Dendritic cell treated with granulocyte-macrophage colony-stimulating factor and Interleukin-4, amounts not matched to agents 40 ng/mL and 50 ng/mL, for 4 days (primary cell): ENCODE measurements around the gene PRRT4.

Source experiments
- H3K27ac Mint-ChIP-seq: one replicate; pipeline ENCODE4 v1.8.0; 2022; ENCODE audit warnings: mild to moderate bottlenecking, mixed read lengths
- H3K27me3 Mint-ChIP-seq: one replicate; pipeline ENCODE4 v1.8.0; 2022; ENCODE audit warnings: mild to moderate bottlenecking, mixed read lengths
- H3K36me3 Mint-ChIP-seq: one replicate; pipeline ENCODE4 v1.8.0; 2022; ENCODE audit warnings: low read depth, mixed read lengths
- H3K4me1 Mint-ChIP-seq: one replicate; pipeline ENCODE4 v1.8.0; 2022; ENCODE audit warnings: low read depth, mixed read lengths
- H3K4me3 Mint-ChIP-seq: one replicate; pipeline ENCODE4 v1.8.0; 2022; ENCODE audit warnings: mild to moderate bottlenecking, moderate library complexity, mixed read lengths
- H3K9me3 Mint-ChIP-seq: one replicate; pipeline ENCODE4 v1.8.0; 2022; ENCODE audit warnings: mixed read lengths
- intact Hi-C: fragments of 100-400 bp; cut with micrococcal nuclease; formaldehyde crosslinking; loops from one replicate; pipeline ENCODE4 v1.15.0; 2022

The PRRT4 gene

GRCh38 chr7:128374041-128374440 is 12.6 kb upstream of the PRRT4 start:
- H3K27me3 Mint-ChIP-seq = peaks cover 1% of the 10 kb centered on the region
- H3K36me3 Mint-ChIP-seq = no peaks in the 10 kb centered on the region
- H3K27ac Mint-ChIP-seq = no peak overlapping the region
- H3K9me3 Mint-ChIP-seq = no peaks in the 10 kb centered on the region
- intact Hi-C loops = no loop called here
- H3K4me3 Mint-ChIP-seq = no peak overlapping the region
- H3K4me1 Mint-ChIP-seq = no peaks in the 10 kb centered on the region

GRCh38 chr7:128373606-128374005 is 12.1 kb upstream of the PRRT4 start:
- Mint-ChIP-seq H3K27me3 (peaks cover 1% of the 10 kb centered on the region), H3K27ac (no peak overlapping the region)

GRCh38 chr7:128370491-128370890 is 9.0 kb upstream of the PRRT4 start:
- Mint-ChIP-seq H3K27me3 (peaks cover 6% of the 10 kb centered on the region), H3K9me3 (no peaks in the 10 kb centered on the region), H3K4me1 (peaks cover 14% of the 10 kb centered on the region), H3K27ac (no peak overlapping the region), H3K4me3 (no peak overlapping the region), H3K36me3 (no peaks in the 10 kb centered on the region)
- intact Hi-C loops = no loop called here

More at GRCh38 chr7:128373606-128374005, 12.1 kb upstream of the PRRT4 start:
- intact Hi-C loops = no loop called here
- H3K9me3 Mint-ChIP-seq = no peaks in the 10 kb centered on the region
- H3K4me3 Mint-ChIP-seq = no peak overlapping the region
- H3K36me3 Mint-ChIP-seq = no peaks in the 10 kb centered on the region
- no peaks in the 10 kb centered on the region for H3K4me1 Mint-ChIP-seq

GRCh38 chr7:128366986-128367385 is 5.5 kb upstream of the PRRT4 start:
- no peak overlapping the region for H3K27ac Mint-ChIP-seq
- intact Hi-C loops = no loop called here
- H3K27me3 Mint-ChIP-seq = peaks cover 37% of the 10 kb centered on the region
- H3K4me1 Mint-ChIP-seq = peaks cover 20% of the 10 kb centered on the region
- H3K36me3 Mint-ChIP-seq = no peaks in the 10 kb centered on the region
- H3K4me3 Mint-ChIP-seq = no peak overlapping the region
- H3K9me3 Mint-ChIP-seq = no peaks in the 10 kb centered on the region

- intact Hi-C loops = no loop called here
- Mint-ChIP-seq H3K4me3 (no peak overlapping the region), H3K36me3 (no peaks in the 10 kb centered on the region), H3K27ac (no peak overlapping the region), H3K27me3 (peaks cover 41% of the 10 kb centered on the region), H3K9me3 (no peaks in the 10 kb centered on the region), H3K4me1 (peaks cover 26% of the 10 kb centered on the region)
Measured at GRCh38 chr7:128366300-128366699, 4.8 kb upstream of the PRRT4 start.

- peaks cover 34% of the 10 kb centered on the region for H3K4me1 Mint-ChIP-seq
- H3K4me3 Mint-ChIP-seq = no peak overlapping the region
- H3K9me3 Mint-ChIP-seq = no peaks in the 10 kb centered on the region
- intact Hi-C loops = no loop called here
- no peak overlapping the region for H3K27ac Mint-ChIP-seq
- H3K36me3 Mint-ChIP-seq = no peaks in the 10 kb centered on the region
- peaks cover 49% of the 10 kb centered on the region for H3K27me3 Mint-ChIP-seq
Measured at GRCh38 chr7:128365432-128365831, 3.9 kb upstream of the PRRT4 start.

- intact Hi-C loops = no loop called here
- H3K27me3 Mint-ChIP-seq = peaks cover 59% of the 10 kb centered on the region
- no peak overlapping the region for H3K4me3 Mint-ChIP-seq
- H3K4me1 Mint-ChIP-seq = peaks cover 45% of the 10 kb centered on the region
- no peaks in the 10 kb centered on the region for H3K36me3 Mint-ChIP-seq
- no peak overlapping the region for H3K27ac Mint-ChIP-seq
- no peaks in the 10 kb centered on the region for H3K9me3 Mint-ChIP-seq
Measured at GRCh38 chr7:128364166-128364870, 2.8 kb upstream of the PRRT4 start.

- H3K9me3 Mint-ChIP-seq = no peaks in the 10 kb centered on the region
- no peaks in the 10 kb centered on the region for H3K36me3 Mint-ChIP-seq
- intact Hi-C loops = no loop called here
- peaks cover 59% of the 10 kb centered on the region for H3K27me3 Mint-ChIP-seq
- H3K27ac Mint-ChIP-seq = no peak overlapping the region
- no peak overlapping the region for H3K4me3 Mint-ChIP-seq
- peaks cover 54% of the 10 kb centered on the region for H3K4me1 Mint-ChIP-seq
Measured at GRCh38 chr7:128363261-128363721, 1.8 kb upstream of the PRRT4 start.

GRCh38 chr7:128362670-128363069 is 1.2 kb upstream of the PRRT4 start:
- Mint-ChIP-seq H3K27me3 (peaks cover 59% of the 10 kb centered on the region), H3K9me3 (no peaks in the 10 kb centered on the region), H3K4me3 (no peak overlapping the region)

GRCh38 chr7:128360359-128360678 is 1.2 kb downstream of the PRRT4 start:
- Mint-ChIP-seq H3K4me1 (peaks cover 51% of the 10 kb centered on the region), H3K9me3 (no peaks in the 10 kb centered on the region), H3K27me3 (peaks cover 53% of the 10 kb centered on the region), H3K27ac (no peak overlapping the region), H3K4me3 (no peak overlapping the region), H3K36me3 (no peaks in the 10 kb centered on the region)
- intact Hi-C loops = no loop called here

More at GRCh38 chr7:128362670-128363069, 1.2 kb upstream of the PRRT4 start:
- no peak overlapping the region for H3K27ac Mint-ChIP-seq
- intact Hi-C loops = no loop called here
- H3K4me1 Mint-ChIP-seq = peaks cover 60% of the 10 kb centered on the region
- no peaks in the 10 kb centered on the region for H3K36me3 Mint-ChIP-seq

- peaks cover 49% of the 10 kb centered on the region for H3K27me3 Mint-ChIP-seq
- no peak overlapping the region for H3K4me3 Mint-ChIP-seq
Measured at GRCh38 chr7:128359939-128360338, 1.6 kb downstream of the PRRT4 start.

GRCh38 chr7:128359336-128359735 is 2.2 kb downstream of the PRRT4 start:
- H3K4me3 Mint-ChIP-seq = no peak overlapping the region
- H3K36me3 Mint-ChIP-seq = no peaks in the 10 kb centered on the region
- no peaks in the 10 kb centered on the region for H3K9me3 Mint-ChIP-seq
- peaks cover 51% of the 10 kb centered on the region for H3K4me1 Mint-ChIP-seq
- peaks cover 45% of the 10 kb centered on the region for H3K27me3 Mint-ChIP-seq
- H3K27ac Mint-ChIP-seq = no peak overlapping the region
- intact Hi-C loops = no loop called here

More at GRCh38 chr7:128359939-128360338, 1.6 kb downstream of the PRRT4 start:
- Mint-ChIP-seq H3K4me1 (peaks cover 51% of the 10 kb centered on the region), H3K36me3 (no peaks in the 10 kb centered on the region), H3K9me3 (no peaks in the 10 kb centered on the region), H3K27ac (no peak overlapping the region)
- intact Hi-C loops = no loop called here

GRCh38 chr7:128358233-128358632 is 3.3 kb downstream of the PRRT4 start:
- H3K27me3 Mint-ChIP-seq = peaks cover 45% of the 10 kb centered on the region
- H3K27ac Mint-ChIP-seq = no peak overlapping the region
- intact Hi-C loops = no loop called here
- peaks cover 51% of the 10 kb centered on the region for H3K4me1 Mint-ChIP-seq
- no peaks in the 10 kb centered on the region for H3K36me3 Mint-ChIP-seq
- H3K4me3 Mint-ChIP-seq = no peak overlapping the region
- no peaks in the 10 kb centered on the region for H3K9me3 Mint-ChIP-seq

- Mint-ChIP-seq H3K27me3 (peaks cover 45% of the 10 kb centered on the region), H3K9me3 (no peaks in the 10 kb centered on the region), H3K36me3 (no peaks in the 10 kb centered on the region), H3K4me1 (peaks cover 52% of the 10 kb centered on the region), H3K4me3 (no peak overlapping the region), H3K27ac (no peak overlapping the region)
- intact Hi-C loops = no loop called here
Measured at GRCh38 chr7:128357217-128357613, 4.3 kb downstream of the PRRT4 start.
